OCI-LY3 (cell line): ENCODE results near the gene ZNF70.

Source experiments
- CTCF ChIP-seq: fragments of 200-600, 300-600 bp; sonication (generic); IDR thresholded peaks from 2 replicates; pipeline ENCODE4 v1.5.1; 2014; ENCODE audit warnings: antibody characterized with exemption, low read length, low read depth
- EZH2phosphoT487 ChIP-seq: fragments of 200-600 bp; shearing (Covaris generic); IDR thresholded peaks from 2 replicates; pipeline ENCODE4 v1.6.1; 2018; ENCODE audit warnings: antibody characterized with exemption, mixed run types, low read depth

- TF ChIP-seq CTCF: no peak
- no peak for TF ChIP-seq EZH2phosphoT487
Observed at GRCh38 chr22:23760056-23760455, 9.1 kb upstream of the ZNF70 start.
